ENCODE data around the gene CKAP2L.

DNA sequence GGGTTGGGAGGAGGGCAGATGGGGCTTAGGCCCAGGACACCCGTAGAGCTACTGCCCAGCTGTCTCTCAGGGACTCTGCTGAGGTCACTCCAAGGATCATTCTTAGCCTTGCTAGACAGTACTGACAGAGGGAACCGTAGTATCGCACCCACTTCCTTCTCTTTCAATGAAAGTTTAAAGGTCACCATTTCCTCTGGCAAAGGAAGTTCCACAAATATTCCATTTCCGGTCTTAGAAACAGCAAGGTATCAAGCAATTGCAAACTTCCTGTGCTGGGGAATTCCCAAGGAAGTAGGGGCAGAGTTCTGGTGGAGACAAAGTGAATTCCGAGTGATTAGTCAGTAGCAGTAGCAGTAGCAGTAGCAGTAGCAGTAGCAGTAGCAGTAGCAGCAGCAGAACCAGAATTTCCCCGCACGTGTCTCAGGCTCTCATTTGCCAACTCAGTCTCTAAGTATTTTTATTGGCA is 47.5 kb upstream of the CKAP2L start:
- no peak for TF ChIP-seq POLR2A (IDR thresholded peaks at IDR 0.05)
- no peak for TF ChIP-seq CTCF (IDR thresholded peaks at IDR 0.05)
